GM19463 (cell line): ENCODE data around the gene MYT1.
"Not testable (repeated sequence)": the region's sequence is repeated elsewhere in the genome, so short reads cannot be mapped to it uniquely, and the experiment has no call there.

Experiments used
- ATAC-seq: cut with Tn5 transposase; IDR thresholded peaks from one replicate; pipeline ENCODE4 v1.9.1; 2021; ENCODE audit warnings: mild to moderate bottlenecking, moderate library complexity; ENCODE audit not compliant: unreplicated experiment

The MYT1 gene

GRCh38 chr20:64258071-64258823 lies 94.0 kb downstream of the MYT1 start:
- no peak for ATAC-seq

GRCh38 chr20:64260239-64260638 lies 96.0 kb downstream of the MYT1 start:
- no peak for ATAC-seq

GRCh38 chr20:64261138-64261537 lies 96.9 kb downstream of the MYT1 start:
- no peak for ATAC-seq

- no peak for ATAC-seq
Observed at GRCh38 chr20:64264091-64264490, 99.8 kb downstream of the MYT1 start.

GRCh38 chr20:64265201-64265600 lies 100.9 kb downstream of the MYT1 start:
- ATAC-seq = no peak

- ATAC-seq = no peak
Observed at GRCh38 chr20:64266988-64267387, 102.7 kb downstream of the MYT1 start.

- ATAC-seq = no peak
Observed at GRCh38 chr20:64268174-64268573, 103.9 kb downstream of the MYT1 start.

GRCh38 chr20:64269604-64270411 lies 105.6 kb downstream of the MYT1 start:
- ATAC-seq = no peak

GRCh38 chr20:64271636-64272035 lies 107.4 kb downstream of the MYT1 start:
- ATAC-seq = no peak

- no peak for ATAC-seq
Observed at GRCh38 chr20:64273109-64273508, 108.9 kb downstream of the MYT1 start.

GRCh38 chr20:64276817-64277216 lies 112.6 kb downstream of the MYT1 start:
- no peak for ATAC-seq

- ATAC-seq = no peak
Observed at GRCh38 chr20:64277571-64278316, 113.5 kb downstream of the MYT1 start.

GRCh38 chr20:64278317-64278681 lies 114.0 kb downstream of the MYT1 start:
- no peak for ATAC-seq

GRCh38 chr20:64279826-64280459 lies 115.7 kb downstream of the MYT1 start:
- ATAC-seq = no peak

- no peak for ATAC-seq
Observed at GRCh38 chr20:64280460-64280843, 116.2 kb downstream of the MYT1 start.

- ATAC-seq = no peak
Observed at GRCh38 chr20:64283646-64284045, 119.4 kb downstream of the MYT1 start.

- ATAC-seq = peak; percentile 89
Observed at GRCh38 chr20:64285579-64286446, 121.6 kb downstream of the MYT1 start.

- not testable (repeated sequence) for ATAC-seq
Observed at GRCh38 chr20:64286447-64287263, 122.4 kb downstream of the MYT1 start.

- not testable (repeated sequence) for ATAC-seq
Observed at GRCh38 chr20:64287264-64287590, 123.0 kb downstream of the MYT1 start.
